ENCODE results near the gene PROM1.

DNA sequence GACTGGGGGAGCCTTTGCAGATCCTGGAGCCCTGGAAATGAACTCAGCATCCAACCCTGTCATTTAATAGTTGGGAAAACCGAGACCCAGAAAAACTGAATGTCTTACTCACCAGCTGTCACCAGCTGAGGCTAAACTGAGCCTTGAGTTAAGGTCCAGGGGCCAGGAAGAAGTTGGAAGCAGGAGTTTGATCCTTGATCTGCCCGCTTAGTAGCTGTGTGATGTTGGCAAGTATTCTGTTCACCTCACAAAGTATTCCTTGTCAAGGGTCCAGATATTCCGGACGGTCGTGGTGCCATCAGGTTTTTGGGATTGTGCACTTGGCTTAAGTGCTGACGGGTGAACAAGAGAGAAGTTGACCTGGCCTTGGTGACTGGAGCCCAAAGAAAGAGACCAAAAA is 30.7 kb upstream of the PROM1 start:
- TF ChIP-seq, protein P1, sequence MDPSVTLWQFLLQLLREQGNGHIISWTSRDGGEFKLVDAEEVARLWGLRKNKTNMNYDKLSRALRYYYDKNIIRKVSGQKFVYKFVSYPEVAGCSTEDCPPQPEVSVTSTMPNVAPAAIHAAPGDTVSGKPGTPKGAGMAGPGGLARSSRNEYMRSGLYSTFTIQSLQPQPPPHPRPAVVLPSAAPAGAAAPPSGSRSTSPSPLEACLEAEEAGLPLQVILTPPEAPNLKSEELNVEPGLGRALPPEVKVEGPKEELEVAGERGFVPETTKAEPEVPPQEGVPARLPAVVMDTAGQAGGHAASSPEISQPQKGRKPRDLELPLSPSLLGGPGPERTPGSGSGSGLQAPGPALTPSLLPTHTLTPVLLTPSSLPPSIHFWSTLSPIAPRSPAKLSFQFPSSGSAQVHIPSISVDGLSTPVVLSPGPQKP (CRISPR knock-in tag; IDR thresholded peaks at IDR 0.05) = no peak
- TF ChIP-seq, protein P2, sequence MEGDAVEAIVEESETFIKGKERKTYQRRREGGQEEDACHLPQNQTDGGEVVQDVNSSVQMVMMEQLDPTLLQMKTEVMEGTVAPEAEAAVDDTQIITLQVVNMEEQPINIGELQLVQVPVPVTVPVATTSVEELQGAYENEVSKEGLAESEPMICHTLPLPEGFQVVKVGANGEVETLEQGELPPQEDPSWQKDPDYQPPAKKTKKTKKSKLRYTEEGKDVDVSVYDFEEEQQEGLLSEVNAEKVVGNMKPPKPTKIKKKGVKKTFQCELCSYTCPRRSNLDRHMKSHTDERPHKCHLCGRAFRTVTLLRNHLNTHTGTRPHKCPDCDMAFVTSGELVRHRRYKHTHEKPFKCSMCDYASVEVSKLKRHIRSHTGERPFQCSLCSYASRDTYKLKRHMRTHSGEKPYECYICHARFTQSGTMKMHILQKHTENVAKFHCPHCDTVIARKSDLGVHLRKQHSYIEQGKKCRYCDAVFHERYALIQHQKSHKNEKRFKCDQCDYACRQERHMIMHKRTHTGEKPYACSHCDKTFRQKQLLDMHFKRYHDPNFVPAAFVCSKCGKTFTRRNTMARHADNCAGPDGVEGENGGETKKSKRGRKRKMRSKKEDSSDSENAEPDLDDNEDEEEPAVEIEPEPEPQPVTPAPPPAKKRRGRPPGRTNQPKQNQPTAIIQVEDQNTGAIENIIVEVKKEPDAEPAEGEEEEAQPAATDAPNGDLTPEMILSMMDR (IDR thresholded peaks at IDR 0.05 in 2 of 3, conservative IDR thresholded peaks at IDR 0.05 in 1 of 3; ENCODE audit: insufficient read depth in 2 of 3, low read depth in 1 of 3, low read length in 3 of 3) = no peak
- TF ChIP-seq SMAD1 (IDR thresholded peaks at IDR 0.05; ENCODE audit: low read depth, low read length, partially characterized antibody) = no peak
- no peak for TF ChIP-seq FOXK1 (CRISPR knock-in tag; IDR thresholded peaks at IDR 0.05; ENCODE audit: borderline replicate concordance)
- TF ChIP-seq RBBP5 (IDR thresholded peaks at IDR 0.05; ENCODE audit: borderline replicate concordance, insufficient read depth, low read length, poor library complexity, severe bottlenecking) = no peak

Data from K562 (cell line).